Measurements from ENCODE around the gene EML6.

GRCh38 chr2:55018619-55019018, 295.2 kb downstream of the EML6 start:
- TF ChIP-seq CTCF (IDR thresholded peaks at IDR 0.05), result no peak
- no peak for TF ChIP-seq CEBPB (IDR thresholded peaks at IDR 0.05)
- no peak for TF ChIP-seq JUN (IDR thresholded peaks at IDR 0.05)
- no peak for TF ChIP-seq USF2 (IDR thresholded peaks at IDR 0.05)
- TF ChIP-seq TP53 (CRISPR knock-in tag; IDR thresholded peaks at IDR 0.05), result no peak
- TF ChIP-seq POLR2A (IDR thresholded peaks at IDR 0.05; ENCODE audit: low read length), result no peak

All from A549 (cell line).